Right forelimb (tissue), 1 donor: Measurements from ENCODE around the gene KRT86.
A peak's percentile ranks its signal among the peaks of the same experiment; 100 is the strongest.
"Not testable (repeated sequence)": the region's sequence is repeated elsewhere in the genome, so short reads cannot be mapped to it uniquely, and the experiment has no call there.

ENCODE experiments used
- DNase-seq: peaks from one replicate; pipeline ENCODE4 v3.0.0-alpha.2; 2018

KRT86 gene

GRCh38 chr12:52342781-52343490 lies 68.5 kb downstream of the KRT86 start:
- no peak for DNase-seq

GRCh38 chr12:52343550-52343949 lies 69.1 kb downstream of the KRT86 start:
- no peak for DNase-seq

GRCh38 chr12:52344111-52344510 lies 69.7 kb downstream of the KRT86 start:
- no peak for DNase-seq

GRCh38 chr12:52345041-52345440 lies 70.6 kb downstream of the KRT86 start:
- DNase-seq = not testable (repeated sequence)

- DNase-seq = no peak
Measured at GRCh38 chr12:52346593-52346992, 72.1 kb downstream of the KRT86 start.

GRCh38 chr12:52347016-52347415 lies 72.6 kb downstream of the KRT86 start:
- DNase-seq = no peak

GRCh38 chr12:52347551-52348510 lies 73.4 kb downstream of the KRT86 start:
- DNase-seq = no peak

GRCh38 chr12:52349196-52349595 lies 74.8 kb downstream of the KRT86 start:
- no peak for DNase-seq

GRCh38 chr12:52350021-52350620 lies 75.7 kb downstream of the KRT86 start:
- peak; percentile 22 for DNase-seq

GRCh38 chr12:52350786-52351185 lies 76.3 kb downstream of the KRT86 start:
- peak; percentile 9 for DNase-seq

- peak; percentile 43 for DNase-seq
Measured at GRCh38 chr12:52351196-52352059, 77.0 kb downstream of the KRT86 start.

GRCh38 chr12:52352951-52353350 lies 78.5 kb downstream of the KRT86 start:
- DNase-seq = peak; percentile 11

GRCh38 chr12:52353766-52354165 lies 79.3 kb downstream of the KRT86 start:
- peak; percentile 23 for DNase-seq

- DNase-seq = peak; percentile 46
Measured at GRCh38 chr12:52354200-52354599, 79.8 kb downstream of the KRT86 start.

- DNase-seq = peak; percentile 3
Measured at GRCh38 chr12:52355176-52355575, 80.7 kb downstream of the KRT86 start.

GRCh38 chr12:52356031-52356761 lies 81.8 kb downstream of the KRT86 start:
- peak; percentile 32 for DNase-seq

- peak; percentile 13 for DNase-seq
Measured at GRCh38 chr12:52356762-52357580, 82.5 kb downstream of the KRT86 start.
